ENCODE data around the gene KLHDC7A. TPM values are rescaled to one million over a fixed set of nuclear protein-coding genes. Genes with fewer than 3 reads are reported as not detected.

The KLHDC7A gene
- total RNA-seq, 1 experiment from 2014 or later = not detected

- Histone ChIP-seq H3K27ac (ENCODE audit: low read length) (no peak overlapping the region), H3K27me3 (ENCODE audit: low read length) (no peaks in the 10 kb centered on the region), H3K36me3 (ENCODE audit: insufficient read depth, low read length) (no peaks in the 10 kb centered on the region), H2AFZ (ENCODE audit: low read length) (no peak overlapping the region), H3K9me2 (replicated peaks; ENCODE audit: insufficient read depth, low read length) (no peaks in the 10 kb centered on the region), H3K4me1 (ENCODE audit: low read length) (peaks cover 13% of the 10 kb centered on the region), H3K9ac (ENCODE audit: low read length) (no peak overlapping the region), H3K9me3 (ENCODE audit: low read length) (no peaks in the 10 kb centered on the region), H3K79me2 (ENCODE audit: low read length) (no peaks in the 10 kb centered on the region), H4K20me1 (ENCODE audit: insufficient read depth, low read depth, low read length) (no peaks in the 10 kb centered on the region), H3K4me3 (ENCODE audit: low read length) (no peak overlapping the region), H3K4me2 (ENCODE audit: low read depth, low read length, poor library complexity, severe bottlenecking) (no peak overlapping the region)
- DNase-seq = no peak
These were observed 54.1 kb downstream of the KLHDC7A start for GRCh38 chr1:18534810-18535205.

Small RNA genes within 50 kb of the gene (small RNA-seq; reads per million reads assigned to genes)
- gene DYNLL1P3 = not detected

Other genes starting within 250 kb of the KLHDC7A start
- gene PAX7, start 149.9 kb downstream of the KLHDC7A start, total RNA-seq (2014; rRNA removed; shearing (Covaris generic); ENCODE audit: low replicate concordance) = 0.07 TPM in 1 of 2 replicates, not detected in the other

Measured in Karpas-422 (cell line).